Thoracic aorta (tissue), 2 donors: ENCODE measurements around the gene OCA2. TPM values are rescaled to one million over a fixed set of nuclear protein-coding genes. Genes with fewer than 3 reads are reported as not detected.

ENCODE experiments used
- ATAC-seq: fragments of 150-250 bp; one replicate; pipeline ENCODE4 v1.8.0; 2017; ENCODE audit warnings: low read depth; ENCODE audit not compliant: insufficient number of reproducible peaks, low FRiP score
- DNase-seq: peaks from one replicate; pipeline ENCODE4 v3.0.0-alpha.2; 2020; ENCODE audit warnings: low spot score
- H3K27ac ChIP-seq, 2 donors: fragments of 200-600 bp; sonication (generic); 1 replicate in 1 of 2; 2 replicates in 1 of 2; pipeline ENCODE4 v1.5.1; 2016; ENCODE audit warnings: mild to moderate bottlenecking in 2 of 2, moderate library complexity in 2 of 2
- H3K27me3 ChIP-seq: fragments of 200-600 bp; sonication (generic); replicated peaks from 2 replicates; pipeline ENCODE4 v1.6.0; 2016; ENCODE audit warnings: mild to moderate bottlenecking; ENCODE audit not compliant: insufficient read depth
- H3K36me3 ChIP-seq: fragments of 200-600 bp; sonication (generic); one replicate; pipeline ENCODE4 v1.5.1; 2016
- H3K4me1 ChIP-seq, 2 donors: fragments of 200-600 bp; sonication (generic); 1 replicate in 1 of 2; 2 replicates in 1 of 2; pipeline versions ENCODE4 v1.5.1 to v1.6.0; 2016; ENCODE audit warnings: low read depth in 2 of 2, mild to moderate bottlenecking in 1 of 2; ENCODE audit not compliant: control insufficient read depth in 1 of 2
- H3K4me3 ChIP-seq: fragments of 200-600 bp; sonication (generic); 2 replicates; pipeline ENCODE4 v1.5.1; 2016; ENCODE audit warnings: mild to moderate bottlenecking
- H3K9me3 ChIP-seq: fragments of 200-600 bp; sonication (generic); 2 replicates; pipeline ENCODE4 v1.5.1; 2016
- total RNA-seq, 2 donors: library from RNA; depleted of rRNA; stranded (reverse); fragments of >200 nt; gene quantifications; one replicate each; pipeline versions ENCODE4 v1.1.0 to v1.2.3, GENCODE V29; 2016
- TF ChIP-seq, protein P1 (sequence below): fragments of 200-600 bp; sonication (generic); IDR thresholded peaks from one replicate; pipeline ENCODE4 v1.5.1; 2019; ENCODE audit warnings: antibody characterized with exemption

Gene OCA2
- total RNA-seq, 2 donors from 2014 or later = 8.0 to 14.8 TPM

DNA sequence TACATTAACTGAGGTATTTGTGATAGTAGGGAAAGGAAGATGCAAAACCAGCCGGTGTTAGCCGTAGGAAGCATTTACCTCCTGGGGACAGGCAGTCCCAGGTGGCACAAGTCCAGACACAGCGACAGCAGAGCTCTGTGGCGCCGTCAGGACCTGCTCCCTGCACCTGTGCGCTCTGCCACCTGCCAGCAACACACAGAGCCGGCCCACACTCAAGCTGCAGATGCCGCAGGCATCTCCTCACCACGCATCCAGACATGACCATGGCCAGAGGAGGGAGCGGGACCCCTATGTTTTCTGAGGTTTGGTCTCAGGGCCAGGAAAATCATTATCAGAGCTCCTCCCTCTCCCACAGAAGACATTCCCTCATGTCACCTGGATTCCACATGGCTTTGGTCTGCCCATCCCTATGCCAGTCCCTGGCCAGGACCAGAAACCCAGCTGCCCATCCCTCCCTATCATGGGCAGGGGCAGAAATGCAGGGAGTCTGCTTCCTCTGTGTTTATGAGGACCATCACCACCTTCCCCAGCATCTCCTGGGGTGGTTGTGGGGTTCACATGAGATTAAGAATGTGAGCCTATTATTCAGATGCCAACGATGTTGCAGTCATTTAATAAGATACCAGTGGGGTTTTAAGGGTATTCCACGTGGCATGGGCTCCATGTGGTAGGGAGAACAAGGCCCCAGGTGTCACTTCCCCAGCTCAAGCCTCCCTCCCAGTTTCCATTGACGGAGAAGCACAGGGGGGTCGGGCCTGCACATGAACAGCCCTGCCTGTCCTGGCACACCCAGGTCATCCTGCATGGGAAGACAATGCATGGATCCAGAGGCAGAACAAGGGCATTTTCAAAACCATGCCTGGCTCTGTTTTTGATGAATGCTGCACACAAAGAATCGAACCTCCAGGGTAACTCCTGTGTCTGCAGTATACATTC is 251.1 kb downstream of the OCA2 start:
- DNase-seq (no peak), ATAC-seq (no peak)
- H3K4me1 ChIP-seq = no peaks in the 10 kb centered on the region
- H3K4me3 ChIP-seq = no peak overlapping the region
- no peaks in the 10 kb centered on the region for H3K9me3 ChIP-seq
- H3K27ac ChIP-seq = no peak overlapping the region
- peaks cover 3% of the 10 kb centered on the region for H3K36me3 ChIP-seq
- TF ChIP-seq, protein P1, sequence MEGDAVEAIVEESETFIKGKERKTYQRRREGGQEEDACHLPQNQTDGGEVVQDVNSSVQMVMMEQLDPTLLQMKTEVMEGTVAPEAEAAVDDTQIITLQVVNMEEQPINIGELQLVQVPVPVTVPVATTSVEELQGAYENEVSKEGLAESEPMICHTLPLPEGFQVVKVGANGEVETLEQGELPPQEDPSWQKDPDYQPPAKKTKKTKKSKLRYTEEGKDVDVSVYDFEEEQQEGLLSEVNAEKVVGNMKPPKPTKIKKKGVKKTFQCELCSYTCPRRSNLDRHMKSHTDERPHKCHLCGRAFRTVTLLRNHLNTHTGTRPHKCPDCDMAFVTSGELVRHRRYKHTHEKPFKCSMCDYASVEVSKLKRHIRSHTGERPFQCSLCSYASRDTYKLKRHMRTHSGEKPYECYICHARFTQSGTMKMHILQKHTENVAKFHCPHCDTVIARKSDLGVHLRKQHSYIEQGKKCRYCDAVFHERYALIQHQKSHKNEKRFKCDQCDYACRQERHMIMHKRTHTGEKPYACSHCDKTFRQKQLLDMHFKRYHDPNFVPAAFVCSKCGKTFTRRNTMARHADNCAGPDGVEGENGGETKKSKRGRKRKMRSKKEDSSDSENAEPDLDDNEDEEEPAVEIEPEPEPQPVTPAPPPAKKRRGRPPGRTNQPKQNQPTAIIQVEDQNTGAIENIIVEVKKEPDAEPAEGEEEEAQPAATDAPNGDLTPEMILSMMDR = no peak
- no peaks in the 10 kb centered on the region for H3K27me3 ChIP-seq

DNA sequence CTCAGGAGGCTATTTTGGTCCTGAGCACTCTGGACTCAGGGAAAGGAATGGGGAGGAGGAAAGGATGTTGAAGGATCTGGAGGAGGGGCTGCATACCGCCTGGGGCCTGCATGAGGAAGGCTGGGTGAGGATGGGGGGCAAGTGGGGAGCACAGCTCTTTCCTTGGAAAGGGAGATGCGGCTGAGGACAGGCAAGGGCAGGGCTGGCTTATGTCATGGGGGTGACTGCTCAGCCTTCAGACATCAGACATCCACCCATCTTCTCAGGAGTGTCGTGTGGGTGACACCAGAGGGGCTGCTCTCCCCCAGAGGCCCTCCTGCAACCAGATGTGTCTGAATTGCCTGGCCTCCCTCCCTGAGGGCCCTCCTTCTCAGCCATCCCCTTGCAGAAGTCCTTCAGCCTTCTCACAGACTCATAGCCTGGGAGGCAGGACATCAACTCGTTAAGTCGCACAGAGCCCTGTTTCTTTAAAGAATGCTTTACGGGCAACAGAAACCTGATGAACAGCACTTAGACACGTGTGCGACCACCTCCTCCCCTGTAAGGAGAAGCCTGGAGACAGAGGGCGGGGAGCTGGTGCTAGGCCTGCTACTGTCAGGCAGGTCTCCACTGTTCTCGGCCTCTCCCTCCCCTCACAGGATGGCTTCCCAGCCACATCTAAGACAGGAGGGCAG is 252.3 kb downstream of the OCA2 start:
- Histone ChIP-seq H3K4me3 (no peak overlapping the region), H3K36me3 (peaks cover 3% of the 10 kb centered on the region), H3K27me3 (no peaks in the 10 kb centered on the region), H3K27ac (no peak overlapping the region), H3K4me1 (no peaks in the 10 kb centered on the region), H3K9me3 (no peaks in the 10 kb centered on the region)
- no peak for ATAC-seq
- TF ChIP-seq, protein P1 = no peak
- DNase-seq = no peak

DNA sequence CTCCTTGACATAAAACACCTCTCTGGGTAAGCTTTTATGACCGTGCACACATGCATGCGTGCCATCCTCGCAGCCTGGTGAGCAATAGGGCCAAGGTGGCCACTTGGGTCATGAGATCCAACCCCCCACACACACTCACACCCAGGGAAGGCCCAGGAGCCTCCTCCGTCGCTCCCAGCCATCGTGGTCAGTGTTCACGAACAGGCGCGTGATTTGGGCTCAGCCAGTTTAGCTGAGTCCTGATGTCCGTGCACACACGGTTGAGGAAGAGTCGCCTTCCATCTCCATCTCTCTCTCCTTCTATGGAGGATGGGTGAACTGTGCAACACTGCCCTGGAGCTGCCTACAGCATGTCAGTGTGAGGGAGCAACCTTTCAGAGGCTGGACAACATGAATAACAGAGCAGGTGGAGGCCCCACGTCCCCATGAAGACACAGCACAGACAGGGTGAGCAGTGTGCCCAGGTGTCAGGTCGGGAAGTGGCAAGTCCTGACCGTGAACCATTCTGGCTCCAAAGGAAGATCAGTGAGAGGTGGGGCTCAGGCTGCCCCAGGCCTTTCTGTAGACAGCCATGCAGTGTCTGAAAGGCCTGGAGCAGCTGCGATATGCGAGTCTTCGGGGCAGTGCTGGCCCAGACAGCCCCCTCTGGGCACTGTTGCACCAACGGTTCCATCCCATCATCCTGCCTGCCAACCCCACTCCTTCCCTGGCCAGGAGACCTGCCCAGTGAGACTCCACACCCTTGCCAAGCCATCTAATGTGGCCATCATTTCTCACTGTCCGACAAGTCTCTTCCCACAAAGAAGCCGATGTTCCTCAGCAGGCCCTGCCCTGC is 253.4 kb downstream of the OCA2 start:
- TF ChIP-seq, protein P1 = no peak
- ATAC-seq = no peak
- no peak for DNase-seq
- H3K9me3 ChIP-seq = no peaks in the 10 kb centered on the region
- no peak overlapping the region for H3K27ac ChIP-seq
- no peak overlapping the region for H3K4me3 ChIP-seq
- no peaks in the 10 kb centered on the region for H3K27me3 ChIP-seq
- peaks cover under 1% of the 10 kb centered on the region for H3K36me3 ChIP-seq
- H3K4me1 ChIP-seq = no peaks in the 10 kb centered on the region

DNA sequence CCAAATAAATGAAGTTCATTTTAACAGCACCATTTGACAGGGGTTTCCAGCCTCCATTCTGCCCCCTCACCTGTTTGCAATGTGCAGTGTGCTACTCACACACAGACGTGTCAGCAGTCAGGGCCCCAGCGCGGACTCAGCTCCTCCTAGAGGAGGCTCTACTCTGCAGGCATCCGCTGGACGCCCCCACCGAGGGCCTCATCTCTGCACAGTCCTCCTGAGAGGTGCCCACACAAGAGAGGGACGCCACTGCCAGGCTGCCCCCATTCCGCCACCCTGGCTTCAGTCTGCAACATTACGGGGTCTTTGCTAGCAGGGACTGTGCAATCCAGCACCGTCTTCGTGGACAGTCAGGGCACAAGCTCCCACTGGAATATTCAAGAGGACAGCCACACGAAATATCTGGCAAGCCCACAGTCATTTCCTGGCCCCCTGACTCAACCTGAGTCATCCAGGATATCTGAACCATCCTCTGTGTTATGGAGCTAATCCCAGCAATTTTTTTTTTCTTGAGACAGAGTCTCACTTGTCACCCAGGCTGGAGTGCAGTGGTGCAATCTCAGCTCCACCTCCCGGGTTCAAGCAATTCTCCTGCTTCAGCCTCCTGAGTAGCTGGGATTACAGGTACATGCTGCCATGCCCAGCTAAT is 255.0 kb downstream of the OCA2 start:
- Histone ChIP-seq H3K27me3 (no peaks in the 10 kb centered on the region), H3K36me3 (no peaks in the 10 kb centered on the region), H3K27ac (no peak overlapping the region), H3K4me1 (no peaks in the 10 kb centered on the region), H3K4me3 (no peak overlapping the region), H3K9me3 (no peaks in the 10 kb centered on the region)
- DNase-seq (no peak), ATAC-seq (no peak)
- TF ChIP-seq, protein P1 = no peak
